ENCODE measurements around the gene DKK1.

DKK1 gene

GRCh38 chr10:52346394-52347326 lies 32.6 kb downstream of the DKK1 start:
- Mint-ChIP-seq H3K9me3 (no peaks in the 10 kb centered on the region), H3K4me1 (no peaks in the 10 kb centered on the region), H3K36me3 (ENCODE audit: low read depth) (no peaks in the 10 kb centered on the region), H3K4me3 (no peak overlapping the region), H3K27ac (no peak overlapping the region), H3K27me3 (ENCODE audit: low read depth) (no peaks in the 10 kb centered on the region)
- TF ChIP-seq CTCF (IDR thresholded peaks at IDR 0.05; ENCODE audit: unreplicated experiment in 3 of 3) = no peak

- no peak overlapping the region for H3K27ac Mint-ChIP-seq
- no peaks in the 10 kb centered on the region for H3K4me1 Mint-ChIP-seq
- no peaks in the 10 kb centered on the region for H3K9me3 Mint-ChIP-seq
- no peaks in the 10 kb centered on the region for H3K36me3 Mint-ChIP-seq (ENCODE audit: low read depth)
- TF ChIP-seq CTCF (IDR thresholded peaks at IDR 0.05; ENCODE audit: unreplicated experiment in 3 of 3) = no peak
- H3K4me3 Mint-ChIP-seq = no peak overlapping the region
- no peaks in the 10 kb centered on the region for H3K27me3 Mint-ChIP-seq (ENCODE audit: low read depth)
These were observed 33.2 kb downstream of the DKK1 start for GRCh38 chr10:52347327-52347667.

GRCh38 chr10:52348037-52348564 lies 34.0 kb downstream of the DKK1 start:
- H3K4me1 Mint-ChIP-seq = no peaks in the 10 kb centered on the region
- no peaks in the 10 kb centered on the region for H3K9me3 Mint-ChIP-seq
- H3K4me3 Mint-ChIP-seq = no peak overlapping the region
- no peak overlapping the region for H3K27ac Mint-ChIP-seq
- TF ChIP-seq CTCF (IDR thresholded peaks at IDR 0.05; ENCODE audit: unreplicated experiment in 3 of 3) = no peak
- H3K27me3 Mint-ChIP-seq (ENCODE audit: low read depth) = no peaks in the 10 kb centered on the region
- H3K36me3 Mint-ChIP-seq (ENCODE audit: low read depth) = no peaks in the 10 kb centered on the region

- no peak overlapping the region for H3K4me3 Mint-ChIP-seq
- no peaks in the 10 kb centered on the region for H3K9me3 Mint-ChIP-seq
- no peak for TF ChIP-seq CTCF (IDR thresholded peaks at IDR 0.05; ENCODE audit: unreplicated experiment in 3 of 3)
- H3K27ac Mint-ChIP-seq = no peak overlapping the region
- H3K27me3 Mint-ChIP-seq (ENCODE audit: low read depth) = no peaks in the 10 kb centered on the region
- H3K4me1 Mint-ChIP-seq = no peaks in the 10 kb centered on the region
- no peaks in the 10 kb centered on the region for H3K36me3 Mint-ChIP-seq (ENCODE audit: low read depth)
These were observed 37.8 kb downstream of the DKK1 start for GRCh38 chr10:52351914-52352330.

- TF ChIP-seq CTCF (IDR thresholded peaks at IDR 0.05; ENCODE audit: unreplicated experiment in 3 of 3) = no peak
- no peak overlapping the region for H3K27ac Mint-ChIP-seq
- H3K9me3 Mint-ChIP-seq = no peaks in the 10 kb centered on the region
- no peaks in the 10 kb centered on the region for H3K36me3 Mint-ChIP-seq (ENCODE audit: low read depth)
- no peak overlapping the region for H3K4me3 Mint-ChIP-seq
- no peaks in the 10 kb centered on the region for H3K27me3 Mint-ChIP-seq (ENCODE audit: low read depth)
- no peaks in the 10 kb centered on the region for H3K4me1 Mint-ChIP-seq
These were observed 39.1 kb downstream of the DKK1 start for GRCh38 chr10:52353205-52353604.

- TF ChIP-seq CTCF (IDR thresholded peaks at IDR 0.05; ENCODE audit: unreplicated experiment in 3 of 3) = no peak
- H3K9me3 Mint-ChIP-seq = no peaks in the 10 kb centered on the region
- H3K4me3 Mint-ChIP-seq = no peak overlapping the region
- no peaks in the 10 kb centered on the region for H3K36me3 Mint-ChIP-seq (ENCODE audit: low read depth)
- H3K27me3 Mint-ChIP-seq (ENCODE audit: low read depth) = no peaks in the 10 kb centered on the region
- H3K4me1 Mint-ChIP-seq = no peaks in the 10 kb centered on the region
- H3K27ac Mint-ChIP-seq = no peak overlapping the region
These were observed 39.9 kb downstream of the DKK1 start for GRCh38 chr10:52353960-52354394.

Data from nephron (organoid).